K562 (cell line): ENCODE results near the gene HCFC1R1. TPM values are rescaled to one million over a fixed set of nuclear protein-coding genes. Genes with fewer than 3 reads are reported as not detected.
A peak's percentile ranks its signal among the peaks of the same experiment; 100 is the strongest.

Source experiments
- CEBPB ChIP-seq: fragments of 450-650 bp; IDR thresholded peaks from 2 replicates; pipeline ENCODE4 v1.6.1; 2016; ENCODE audit warnings: missing genetic modification characterization, missing compliant biosample characterization
- DIDO1 ChIP-seq: fragments of 450-650 bp; IDR thresholded peaks from 2 replicates; pipeline ENCODE4 v1.6.1; 2016; ENCODE audit warnings: low read depth, missing biosample characterization, missing genetic modification characterization
- ESRRB ChIP-seq: fragments of 250-450 bp; sonication (Bioruptor Pico); IDR thresholded peaks from 2 replicates; pipeline ENCODE4 v1.5.0; 2020; ENCODE audit warnings: mild to moderate bottlenecking, moderate library complexity, borderline replicate concordance
- ETV1 ChIP-seq: fragments of 450-650 bp; conservative IDR thresholded peaks from 2 replicates; pipeline ENCODE4 v1.6.1; 2016; ENCODE audit warnings: missing genetic modification characterization, control low read depth, low read depth, missing compliant biosample characterization
- FOXM1 ChIP-seq, 2 experiments: fragments of 450-650 bp in 1 of 2; sonication (generic) in 1 of 2; formaldehyde crosslinking in 1 of 2; IDR thresholded peaks; 2 replicates each; pipeline versions ENCODE4 v1.6.1 to v1.9.0; 2017 to 2022; ENCODE audit warnings: low read depth in 2 of 2, mild to moderate bottlenecking in 2 of 2, missing genetic modification reagents in 1 of 2, moderate library complexity in 1 of 2
- GABPB1 ChIP-seq: sonication (generic); formaldehyde crosslinking; IDR thresholded peaks from 2 replicates; pipeline ENCODE4 v1.8.0; 2022; ENCODE audit warnings: mild to moderate bottlenecking, missing genetic modification reagents
- HES1 ChIP-seq: fragments of 450-650 bp; IDR thresholded peaks from 2 replicates; pipeline ENCODE4 v1.6.1; 2016; ENCODE audit warnings: low read depth, mild to moderate bottlenecking, moderate library complexity
- MTA3 ChIP-seq: fragments of 450-650 bp; formaldehyde crosslinking; IDR thresholded peaks from 2 replicates; pipeline ENCODE4 v1.6.1; 2017; ENCODE audit warnings: mild to moderate bottlenecking, borderline replicate concordance
- NR2C1 ChIP-seq, 2 experiments: fragments of 450-650 bp; IDR thresholded peaks; 2 replicates each; pipeline ENCODE4 v1.6.1; 2017; ENCODE audit warnings: mild to moderate bottlenecking in 2 of 2, antibody characterized with exemption in 1 of 2, inconsistent platforms in 1 of 2, missing compliant biosample characterization in 1 of 2, missing genetic modification characterization in 1 of 2
- NR2C2 ChIP-seq, 2 experiments: fragments of 200-800 bp in 1 of 2; sonication (Bioruptor generic) in 1 of 2; sonication (generic) in 1 of 2; formaldehyde crosslinking in 1 of 2; IDR thresholded peaks; 2 replicates each; pipeline versions ENCODE4 v1.6.1 to v1.8.0; 2016 to 2022; ENCODE audit warnings: mild to moderate bottlenecking in 1 of 2, missing compliant biosample characterization in 1 of 2, missing genetic modification characterization in 1 of 2, missing genetic modification reagents in 1 of 2
- POLR2G ChIP-seq: fragments of 200-400 bp; formaldehyde crosslinking; IDR thresholded peaks from 2 replicates; pipeline ENCODE4 v1.6.1; 2017; ENCODE audit warnings: low read depth, mild to moderate bottlenecking, antibody characterized with exemption, low read length, moderate library complexity
- POU5F1 ChIP-seq: fragments of 150-350 bp; IDR thresholded peaks from 2 replicates; pipeline ENCODE4 v1.6.1; 2014; ENCODE audit warnings: borderline replicate concordance, low read length, low read depth, mild to moderate bottlenecking; ENCODE audit not compliant: partially characterized antibody
- SIN3A ChIP-seq, 2 experiments: fragments of 150-350 bp in 1 of 2; IDR thresholded peaks; 2 replicates each; pipeline ENCODE4 v1.6.1; 2011 to 2016; ENCODE audit warnings: borderline replicate concordance in 2 of 2, low read depth in 2 of 2, low read length in 2 of 2, mild to moderate bottlenecking in 2 of 2, moderate library complexity in 2 of 2; ENCODE audit not compliant: control insufficient read depth in 1 of 2
- SRSF3 ChIP-seq: fragments of 200-400 bp; formaldehyde crosslinking; IDR thresholded peaks from 2 replicates; pipeline ENCODE4 v1.6.1; 2016; ENCODE audit warnings: mild to moderate bottlenecking, low read length, moderate library complexity; ENCODE audit not compliant: insufficient read depth
- STAT5B ChIP-seq: fragments of 250-450 bp; sonication (Bioruptor Pico); IDR thresholded peaks from 2 replicates; pipeline ENCODE4 v1.8.0; 2021; ENCODE audit warnings: mild to moderate bottlenecking, inconsistent platforms
- U2AF1 ChIP-seq: fragments of 200-400 bp; formaldehyde crosslinking; optimal IDR thresholded peaks from 2 replicates; pipeline ENCODE3; 2017; ENCODE audit warnings: mild to moderate bottlenecking, low read depth, low read length, moderate library complexity
- ZBTB17 ChIP-seq: fragments of 450-650 bp; formaldehyde crosslinking; IDR thresholded peaks from 2 replicates; pipeline ENCODE4 v1.4.0; 2020; ENCODE audit warnings: mild to moderate bottlenecking
- ZMIZ1 ChIP-seq, 2 experiments: fragments of 150-350 bp in 1 of 2; IDR thresholded peaks; 2 replicates each; pipeline ENCODE4 v1.6.1; 2012 to 2016; ENCODE audit warnings: low read depth in 2 of 2, low read length in 2 of 2, mild to moderate bottlenecking in 1 of 2, moderate library complexity in 1 of 2
- ZNF175 ChIP-seq: fragments of 200-800 bp; sonication (Bioruptor generic); IDR thresholded peaks from 2 replicates; pipeline ENCODE4 v1.6.1; 2016; ENCODE audit warnings: low read depth, mild to moderate bottlenecking, missing genetic modification characterization, missing compliant biosample characterization
- ZNF408 ChIP-seq: fragments of 250-450 bp; sonication (Bioruptor Pico); IDR thresholded peaks from 2 replicates; pipeline ENCODE4 v1.4.0; 2020; ENCODE audit warnings: low read depth, mild to moderate bottlenecking, moderate library complexity
- ZNF695 ChIP-seq: fragments of 450-650 bp; formaldehyde crosslinking; IDR thresholded peaks from 2 replicates; pipeline ENCODE4 v1.4.0; 2020; ENCODE audit warnings: mild to moderate bottlenecking, moderate library complexity
- ZNF766 ChIP-seq: fragments of 200-800 bp; sonication (Bioruptor generic); conservative IDR thresholded peaks from 2 replicates; pipeline ENCODE4 v1.6.1; 2016; ENCODE audit warnings: missing genetic modification characterization, missing compliant biosample characterization
- polyA plus RNA-seq, 8 experiments: library from polyadenylated mRNA; depleted of rRNA in 4 of 8; stranded (reverse) in 5 of 8; unstranded in 3 of 8; fragments of >200 nt; fragmentation: Nextera tagmentation in 2 of 8; fragmentation: Illumina TruSeq in 1 of 8; extraction: Ambion mirVana in 2 of 8; extraction: Trizol in 1 of 8; gene quantifications; 2 replicates each; pipeline versions ENCODE4 v1.2.1 to v1.2.3, GENCODE V29; 2011 to 2014; ENCODE audit warnings: inconsistent platforms in 1 of 8, missing spikeins in 1 of 8
- total RNA-seq, 7 experiments: library from RNA; depleted of rRNA in 6 of 7; stranded (reverse); fragments of >200 nt in 6 of 7; fragmentation: Illumina TruSeq in 2 of 7; extraction: Trizol in 2 of 7; gene quantifications; 2 replicates each; pipeline versions ENCODE4 v1.2.1 to v1.2.3, GENCODE V29; 2011 to 2021; ENCODE audit warnings: low replicate concordance in 1 of 7

Gene HCFC1R1
- total and polyA plus RNA-seq, 9 of the 15 experiments (the other 6 are each of a cell fraction or from before 2014, with no cell fraction given), result 2.2 to 29.0 (median 11.2) TPM

GRCh38 chr16:3023669-3024478, at the start of gene HCFC1R1, which contains the start of gene THOC6 (continued):
- TF ChIP-seq ZMIZ1 (IDR thresholded peaks at IDR 0.05; ENCODE audit: low read depth in 2 of 2, low read length in 2 of 2), result peak in 1 of 2 experiments; percentile 56; a peak in 1 of 4 replicates
- TF ChIP-seq NR2C2 (CRISPR knock-in tag; IDR thresholded peaks at IDR 0.05), result peak; percentile 91
- peak; percentile 95 for TF ChIP-seq NR2C2 (tag; IDR thresholded peaks at IDR 0.05)
- no peak for TF ChIP-seq STAT5B
- TF ChIP-seq SRSF3, result no peak
- TF ChIP-seq GABPB1 (CRISPR knock-in tag), result peak; percentile 90
- TF ChIP-seq POU5F1, result peak; percentile 71
- peak; percentile 63; the same call in 1 of the 2 replicates for TF ChIP-seq MTA3
- TF ChIP-seq ZNF175 (CRISPR knock-in tag), result no peak
- peak; percentile 82 for TF ChIP-seq HES1
- TF ChIP-seq NR2C1 (IDR thresholded peaks at IDR 0.05), result peak; percentile 82
- peak; percentile 95 for TF ChIP-seq NR2C1 (tag; IDR thresholded peaks at IDR 0.05)
- TF ChIP-seq U2AF1, result peak; percentile 64
- peak; percentile 33 to 51; a peak in 2 of 4 replicates for TF ChIP-seq SIN3A (IDR thresholded peaks at IDR 0.05; ENCODE audit: borderline replicate concordance in 2 of 2, control insufficient read depth in 1 of 2, low read depth in 2 of 2, low read length in 2 of 2)
- no peak for TF ChIP-seq DIDO1 (tag)
- TF ChIP-seq ZNF766 (CRISPR knock-in tag), result 0 out of 2 replicates have a peak, but pooled peaks have one; percentile 39
- TF ChIP-seq ETV1 (tag), result peak; percentile 72
- TF ChIP-seq ESRRB, result peak; percentile 52; the same call in 1 of the 2 replicates
- TF ChIP-seq FOXM1 (IDR thresholded peaks at IDR 0.05; ENCODE audit: low read depth), result no peak
- TF ChIP-seq FOXM1 (CRISPR knock-in tag; IDR thresholded peaks at IDR 0.05; ENCODE audit: low read depth), result peak; percentile 72; the same call in 1 of the 2 replicates
- peak; percentile 86 for TF ChIP-seq ZBTB17
- no peak for TF ChIP-seq CEBPB
- TF ChIP-seq ZNF408 (CRISPR knock-in tag), result no peak
- TF ChIP-seq ZNF695 (CRISPR knock-in tag), result no peak
- peak; percentile 96 for TF ChIP-seq POLR2G
